GM12891 (cell line): ENCODE results near the gene RGL1.

ENCODE experiments used
- PAX5 ChIP-seq: IDR thresholded peaks from 2 replicates; pipeline ENCODE4 v1.6.1; 2011; ENCODE audit warnings: low read length, moderate library complexity, mild to moderate bottlenecking; ENCODE audit not compliant: insufficient read depth, severe bottlenecking
- POLR2A ChIP-seq: IDR thresholded peaks from 2 replicates; pipeline ENCODE4 v1.6.1; 2011; ENCODE audit warnings: low read depth, low read length, control low read depth
- POLR2AphosphoS5 ChIP-seq: IDR thresholded peaks from 2 replicates; pipeline ENCODE4 v1.6.1; 2011; ENCODE audit warnings: low read depth, low read length, control low read depth
- SPI1 ChIP-seq: IDR thresholded peaks from 2 replicates; pipeline ENCODE4 v1.6.1; 2011; ENCODE audit warnings: low read depth, low read length, control low read depth
- TAF1 ChIP-seq: IDR thresholded peaks from 2 replicates; pipeline ENCODE4 v1.6.1; 2011; ENCODE audit warnings: low read depth, low read length, control low read depth

DNA sequence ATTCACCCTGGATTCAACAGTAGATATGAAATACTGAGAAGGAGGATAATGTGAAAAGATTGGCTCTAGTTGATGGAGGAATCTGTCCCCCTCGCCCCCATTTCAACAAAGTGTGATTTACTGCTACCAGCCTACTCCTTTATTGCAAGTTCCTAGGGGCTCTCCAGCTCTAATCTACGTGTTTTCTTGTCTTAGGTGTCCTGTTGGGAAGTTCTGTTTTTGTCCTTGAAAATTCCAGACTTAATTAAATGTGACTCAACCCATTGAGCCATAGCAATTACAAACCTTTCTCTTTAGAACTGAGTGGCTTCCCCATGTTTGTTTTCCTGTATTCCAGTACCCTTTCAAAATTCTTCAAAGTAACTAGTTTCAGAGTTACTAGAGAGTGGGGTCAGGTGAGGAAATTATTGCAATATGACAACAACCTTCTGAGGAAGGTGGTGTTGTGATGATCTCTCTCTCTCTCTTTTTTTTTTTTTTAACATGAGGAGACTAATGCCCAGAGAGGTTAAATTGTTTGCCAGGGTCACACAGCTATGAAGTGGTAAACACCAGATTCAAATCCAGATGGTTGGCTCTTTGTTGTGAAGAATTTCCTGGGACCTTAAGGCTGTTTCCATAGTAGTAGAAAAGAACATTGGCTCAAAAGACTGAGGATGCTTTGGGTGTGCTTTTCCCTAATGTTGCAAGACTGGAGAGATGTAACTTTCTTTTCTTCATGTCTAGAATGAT is 3.5 kb downstream of the RGL1 start:
- TF ChIP-seq POLR2A = no peak
- TF ChIP-seq POLR2AphosphoS5 = no peak
- no peak for TF ChIP-seq TAF1
- no peak for TF ChIP-seq PAX5
- TF ChIP-seq SPI1 = no peak
